Activated B cell treated with CpG ODN at 0.5 μM for 24 hours (primary cell): ENCODE data around the gene VIM. TPM values are rescaled to one million over a fixed set of nuclear protein-coding genes. Genes with fewer than 3 reads are reported as not detected.

Experiments used
- ATAC-seq: fragments of 200-7000 bp; cut with Tn5 transposase; one replicate; pipeline ENCODE4 v1.10.0; 2021; ENCODE audit warnings: low read depth, mild to moderate bottlenecking, moderate library complexity
- CTCF ChIA-PET: fragments of 350-600 bp; sonication (Branson Sonifier 250); formaldehyde crosslinking; loops from one replicate; lab custom pipeline; 2021; ENCODE audit warnings: antibody characterized with exemption; lab: Charles Lee
- POLR2A ChIA-PET: fragments of 350-600 bp; sonication (Branson Sonifier 250); formaldehyde crosslinking; loops from one replicate; lab custom pipeline; 2021; ENCODE audit warnings: antibody characterized with exemption; lab: Charles Lee
- DNase-seq: peaks from one replicate; pipeline ENCODE4 v3.0.0; 2022
- H3K27ac Mint-ChIP-seq: one replicate; pipeline ENCODE4 v1.8.0; 2020; ENCODE audit warnings: mixed read lengths
- H3K27me3 Mint-ChIP-seq: one replicate; pipeline ENCODE4 v1.8.0; 2021; ENCODE audit warnings: mixed read lengths
- H3K36me3 Mint-ChIP-seq: one replicate; pipeline ENCODE4 v1.8.0; 2021; ENCODE audit warnings: low read depth, mixed read lengths
- H3K4me1 Mint-ChIP-seq: one replicate; pipeline ENCODE4 v1.8.0; 2021; ENCODE audit warnings: mixed read lengths
- H3K4me3 Mint-ChIP-seq: one replicate; pipeline ENCODE4 v1.8.0; 2020; ENCODE audit warnings: mild to moderate bottlenecking, mixed read lengths
- H3K9me3 Mint-ChIP-seq: one replicate; pipeline ENCODE4 v1.8.0; 2020; ENCODE audit warnings: mixed read lengths
- CTCF ChIP-seq: fragments of 200-600 bp; IDR thresholded peaks from one replicate; pipeline ENCODE4 v1.8.0; 2022; ENCODE audit warnings: antibody characterized with exemption, mild to moderate bottlenecking
- intact Hi-C: fragments of 100-400 bp; cut with micrococcal nuclease; formaldehyde crosslinking; loops from one replicate; pipeline ENCODE4 v1.15.1; 2024
- total RNA-seq: library from RNA; stranded (reverse); gene quantifications from 2 replicates; pipeline ENCODE4 v1.2.3, GENCODE V29; 2022

Gene VIM
- total RNA-seq, 1 donor from 2014 or later = 796 TPM

DNA sequence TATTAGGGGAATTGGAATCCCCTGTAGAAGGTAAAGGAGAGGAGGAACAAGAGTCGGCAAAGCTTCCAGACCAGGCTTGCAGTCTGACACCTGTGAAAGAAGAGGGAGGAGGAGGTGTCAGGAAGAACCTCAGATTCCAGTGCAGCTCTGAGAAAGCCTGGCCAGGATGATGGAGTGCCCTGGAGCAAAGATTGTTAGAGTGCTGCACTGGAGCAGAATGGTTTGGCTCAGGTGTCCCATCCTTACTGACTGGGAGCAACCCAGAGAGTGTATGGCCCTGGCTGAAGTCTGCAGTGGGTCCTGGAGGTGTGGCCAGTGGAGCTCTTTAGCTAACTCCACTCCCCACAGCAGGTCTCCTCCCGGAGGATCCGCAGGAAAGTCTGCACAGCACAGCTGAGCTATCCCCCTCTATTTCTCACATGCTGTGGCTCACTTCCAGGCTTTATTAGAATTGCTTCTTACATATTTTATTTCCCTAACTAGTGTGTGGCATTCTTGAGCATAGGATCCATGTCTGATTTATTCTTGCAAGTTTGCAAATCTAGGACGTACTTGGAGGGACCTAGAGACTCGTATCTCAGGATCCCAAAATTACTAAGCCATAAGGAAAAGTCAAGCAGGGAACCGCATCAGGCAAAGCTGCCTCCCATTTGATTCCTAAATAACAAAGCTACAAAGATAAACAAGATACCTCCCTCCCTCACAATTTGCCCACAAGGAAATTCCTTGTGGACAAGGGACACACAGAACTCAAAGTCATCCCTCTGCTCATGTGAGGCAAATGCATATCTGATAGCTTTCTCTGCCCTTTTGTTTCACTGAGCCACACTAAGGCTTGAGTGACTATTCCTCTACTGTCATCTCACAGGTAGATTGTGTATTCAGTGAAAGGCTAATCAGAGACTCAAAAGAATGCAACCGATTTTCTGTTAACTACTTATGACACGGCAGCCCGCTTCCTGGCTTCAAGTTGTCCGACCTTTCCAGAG is 58.8 kb downstream of the VIM start:
- intact Hi-C loops = no loop called here
- ATAC-seq = no peak
- CTCF ChIA-PET = no interaction called here

More for the DNA sequence above, 58.8 kb downstream of the VIM start:
- POLR2A ChIA-PET = no interaction called here
- no peaks in the 10 kb centered on the region for H3K4me1 Mint-ChIP-seq
- H3K36me3 Mint-ChIP-seq = no peaks in the 10 kb centered on the region
- no peak overlapping the region for H3K27ac Mint-ChIP-seq
- H3K9me3 Mint-ChIP-seq = peaks cover 8% of the 10 kb centered on the region
- H3K27me3 Mint-ChIP-seq = peaks cover 11% of the 10 kb centered on the region
- DNase-seq = no peak
- no peak overlapping the region for H3K4me3 Mint-ChIP-seq
- TF ChIP-seq CTCF = no peak

Other genes with a start within 250 kb of the VIM start
- gene CUBN, start 98.4 kb upstream of the VIM start, total RNA-seq = 2.5 and 2.8 TPM in 2 replicates
- 15.0 and 19.9 TPM in 2 replicates for gene TRDMT1, start 26.6 kb upstream of the VIM start, total RNA-seq
- 0.13 TPM in 1 of 2 replicates, not detected in the other for gene ST8SIA6, start 226.4 kb downstream of the VIM start, total RNA-seq